Colon (tissue), 2 donors: Measurements from ENCODE around the gene VPS35L.
"Not testable (repeated sequence)": the region's sequence is repeated elsewhere in the genome, so short reads cannot be mapped to it uniquely, and the experiment has no call there.

Source experiments
- FAIRE-seq: peaks from 2 replicates; lab custom pipeline; 2012; peaks lifted over from hg19 to GRCh38; lab: Jason Lieb, UNC
- donor health status: control.
- donor health status: control.

VPS35L gene

GRCh38 chr16:19532601-19533000 is 22.9 kb upstream of the VPS35L start:
- no peak for FAIRE-seq

GRCh38 chr16:19540241-19540970 is 15.1 kb upstream of the VPS35L start:
- FAIRE-seq: no peak

- no peak for FAIRE-seq
Observed at GRCh38 chr16:19542138-19542821, 13.2 kb upstream of the VPS35L start.

GRCh38 chr16:19543278-19543996 is 12.1 kb upstream of the VPS35L start:
- not testable (repeated sequence) for FAIRE-seq

GRCh38 chr16:19548144-19548543 is 7.4 kb upstream of the VPS35L start:
- FAIRE-seq: no peak

- FAIRE-seq: no peak
Observed at GRCh38 chr16:19549673-19550072, 5.8 kb upstream of the VPS35L start.

- no peak for FAIRE-seq
Observed at GRCh38 chr16:19555938-19556771, 652 bp downstream of the VPS35L start.

GRCh38 chr16:19559242-19559910 is 3.9 kb downstream of the VPS35L start:
- FAIRE-seq: no peak

- FAIRE-seq: no peak
Observed at GRCh38 chr16:19560078-19560477, 4.6 kb downstream of the VPS35L start.

GRCh38 chr16:19563377-19563776 is 7.9 kb downstream of the VPS35L start:
- FAIRE-seq: no peak

- FAIRE-seq: no peak
Observed at GRCh38 chr16:19566362-19566761, 10.9 kb downstream of the VPS35L start.

- no peak for FAIRE-seq
Observed at GRCh38 chr16:19567560-19567959, 12.1 kb downstream of the VPS35L start.

GRCh38 chr16:19573997-19574396 is 18.5 kb downstream of the VPS35L start:
- FAIRE-seq: no peak

GRCh38 chr16:19574615-19575014 is 19.1 kb downstream of the VPS35L start:
- no peak for FAIRE-seq

- FAIRE-seq: no peak
Observed at GRCh38 chr16:19578378-19578971, 23.0 kb downstream of the VPS35L start.

- no peak for FAIRE-seq
Observed at GRCh38 chr16:19582050-19582831, 26.7 kb downstream of the VPS35L start.

- FAIRE-seq: no peak
Observed at GRCh38 chr16:19583665-19584300, 28.3 kb downstream of the VPS35L start.

GRCh38 chr16:19588661-19589060 is 33.2 kb downstream of the VPS35L start:
- FAIRE-seq: no peak

GRCh38 chr16:19589106-19589505 is 33.6 kb downstream of the VPS35L start:
- no peak for FAIRE-seq

GRCh38 chr16:19589771-19590302 is 34.3 kb downstream of the VPS35L start:
- FAIRE-seq: no peak
